Ectodermal cell (in vitro differentiated cells): ENCODE measurements around the gene NHLRC4.

Experiments
- H3K27ac ChIP-seq: 2 replicates; pipeline ENCODE4 v1.7.0; 2013; ENCODE audit warnings: mild to moderate bottlenecking, low read depth, low read length; ENCODE audit not compliant: insufficient read depth, poor library complexity, severe bottlenecking
- H3K27me3 ChIP-seq: 2 replicates; pipeline ENCODE4 v1.7.0; 2013; ENCODE audit warnings: mild to moderate bottlenecking, low read length; ENCODE audit not compliant: insufficient read depth, control insufficient read depth, poor library complexity, severe bottlenecking
- H3K36me3 ChIP-seq: one replicate; pipeline ENCODE4 v1.7.0; 2013; ENCODE audit warnings: low read length; ENCODE audit not compliant: control insufficient read depth, insufficient read depth
- H3K4me1 ChIP-seq: one replicate; pipeline ENCODE4 v1.7.0; 2013; ENCODE audit warnings: low read length; ENCODE audit not compliant: control insufficient read depth, insufficient read depth
- H3K4me3 ChIP-seq: 2 replicates; pipeline ENCODE4 v1.7.0; 2013; ENCODE audit warnings: low read depth, low read length, control low read depth; ENCODE audit not compliant: insufficient read depth
- H3K9me3 ChIP-seq: 2 replicates; pipeline ENCODE4 v1.7.0; 2013; ENCODE audit warnings: mild to moderate bottlenecking, low read length, moderate library complexity; ENCODE audit not compliant: control insufficient read depth
- WGBS, 2 experiments: methylation state at CpG; one replicate each; pipeline ENCODE4 v1.1.7; 2013; ENCODE audit warnings: missing lambda C conversion rate in 2 of 2; 5-methylcytosine and 5-hydroxymethylcytosine counted together

The NHLRC4 gene

GRCh38 chr16:554297-554621, 12.5 kb upstream of the NHLRC4 start:
- H3K4me1 ChIP-seq = peaks cover under 1% of the 10 kb centered on the region
- H3K27ac ChIP-seq = no peak overlapping the region
- H3K4me3 ChIP-seq = no peak overlapping the region
- no peaks in the 10 kb centered on the region for H3K9me3 ChIP-seq
- H3K36me3 ChIP-seq = peaks cover 5% of the 10 kb centered on the region
- 82 to 89% methylated on average over 11 of the region's 11 CpGs for WGBS, 2 experiments
- peaks cover 13% of the 10 kb centered on the region for H3K27me3 ChIP-seq

GRCh38 chr16:554640-555365, 12.0 kb upstream of the NHLRC4 start:
- peaks cover 5% of the 10 kb centered on the region for H3K36me3 ChIP-seq
- peaks cover 5% of the 10 kb centered on the region for H3K4me1 ChIP-seq
- 91 to 93% methylated on average over 54 of the region's 54 CpGs for WGBS, 2 experiments
- H3K9me3 ChIP-seq = no peaks in the 10 kb centered on the region
- no peak overlapping the region for H3K27ac ChIP-seq
- H3K27me3 ChIP-seq = peaks cover 19% of the 10 kb centered on the region
- H3K4me3 ChIP-seq = no peak overlapping the region

- Histone ChIP-seq H3K27ac (no peak overlapping the region), H3K4me1 (peaks cover 5% of the 10 kb centered on the region), H3K4me3 (no peak overlapping the region), H3K9me3 (no peaks in the 10 kb centered on the region), H3K27me3 (peaks cover 29% of the 10 kb centered on the region), H3K36me3 (peaks cover 5% of the 10 kb centered on the region)
- WGBS, 2 experiments = 87% methylated on average over 32 of the region's 32 CpGs
Measured at GRCh38 chr16:555528-556473, 11.0 kb upstream of the NHLRC4 start.

- Histone ChIP-seq H3K27me3 (peaks cover 37% of the 10 kb centered on the region), H3K36me3 (peaks cover under 1% of the 10 kb centered on the region), H3K4me1 (peaks cover 5% of the 10 kb centered on the region), H3K27ac (no peak overlapping the region), H3K4me3 (no peak overlapping the region), H3K9me3 (no peaks in the 10 kb centered on the region)
- 90 to 92% methylated on average over 32 of the region's 32 CpGs for WGBS, 2 experiments
Measured at GRCh38 chr16:556474-557173, 10.2 kb upstream of the NHLRC4 start.

- Histone ChIP-seq H3K27ac (no peak overlapping the region), H3K4me3 (no peak overlapping the region), H3K4me1 (peaks cover 5% of the 10 kb centered on the region), H3K36me3 (no peaks in the 10 kb centered on the region), H3K27me3 (peaks cover 48% of the 10 kb centered on the region), H3K9me3 (no peaks in the 10 kb centered on the region)
- 90 to 91% methylated on average over 23 of the region's 23 CpGs for WGBS, 2 experiments
Measured at GRCh38 chr16:557463-558297, 9.1 kb upstream of the NHLRC4 start.

- Histone ChIP-seq H3K27ac (no peak overlapping the region), H3K4me1 (peaks cover 5% of the 10 kb centered on the region), H3K36me3 (no peaks in the 10 kb centered on the region), H3K9me3 (no peaks in the 10 kb centered on the region), H3K4me3 (no peak overlapping the region), H3K27me3 (peaks cover 50% of the 10 kb centered on the region)
- 86% methylated on average over 22 of the region's 22 CpGs for WGBS, 2 experiments
Measured at GRCh38 chr16:558298-559020, 8.3 kb upstream of the NHLRC4 start.

GRCh38 chr16:559021-559380, 7.8 kb upstream of the NHLRC4 start:
- H3K27me3 ChIP-seq = peaks cover 50% of the 10 kb centered on the region
- WGBS, 2 experiments = 82 to 85% methylated on average over 15 of the region's 15 CpGs

GRCh38 chr16:559411-560203, 7.2 kb upstream of the NHLRC4 start:
- no peak overlapping the region for H3K27ac ChIP-seq
- no peaks in the 10 kb centered on the region for H3K36me3 ChIP-seq
- peaks cover 50% of the 10 kb centered on the region for H3K27me3 ChIP-seq
- H3K4me3 ChIP-seq = peak overlapping the region; percentile 16
- peaks cover 5% of the 10 kb centered on the region for H3K4me1 ChIP-seq
- 10% methylated on average over 62 of the region's 62 CpGs for WGBS, 2 experiments
- H3K9me3 ChIP-seq = no peaks in the 10 kb centered on the region

More at GRCh38 chr16:559021-559380, 7.8 kb upstream of the NHLRC4 start:
- Histone ChIP-seq H3K9me3 (no peaks in the 10 kb centered on the region), H3K4me1 (peaks cover 5% of the 10 kb centered on the region), H3K4me3 (no peak overlapping the region), H3K27ac (no peak overlapping the region), H3K36me3 (no peaks in the 10 kb centered on the region)
